ENCODE measurements around the gene IGSF9.

Gene IGSF9

GRCh38 chr1:159895836-159896545 lies 49.4 kb downstream of the IGSF9 start:
- DNase-seq, result no peak

- no peak for DNase-seq
These were observed 50.1 kb downstream of the IGSF9 start for GRCh38 chr1:159895286-159895685.

GRCh38 chr1:159892944-159893343 lies 52.5 kb downstream of the IGSF9 start:
- DNase-seq, result no peak

- peak; percentile 86 for DNase-seq
These were observed 53.9 kb downstream of the IGSF9 start for GRCh38 chr1:159891275-159892157.

GRCh38 chr1:159890390-159890789 lies 55.0 kb downstream of the IGSF9 start:
- DNase-seq, result no peak

- DNase-seq, result no peak
These were observed 55.6 kb downstream of the IGSF9 start for GRCh38 chr1:159889821-159890252.

GRCh38 chr1:159889202-159889601 lies 56.2 kb downstream of the IGSF9 start:
- no peak for DNase-seq

- no peak for DNase-seq
These were observed 61.1 kb downstream of the IGSF9 start for GRCh38 chr1:159884296-159884695.

GRCh38 chr1:159883134-159883533 lies 62.3 kb downstream of the IGSF9 start:
- no peak for DNase-seq

- no peak for DNase-seq
These were observed 62.9 kb downstream of the IGSF9 start for GRCh38 chr1:159882527-159882862.

- DNase-seq, result no peak
These were observed 63.5 kb downstream of the IGSF9 start for GRCh38 chr1:159881622-159882526.

GRCh38 chr1:159880430-159880829 lies 65.0 kb downstream of the IGSF9 start:
- DNase-seq, result no peak

- no peak for DNase-seq
These were observed 65.4 kb downstream of the IGSF9 start for GRCh38 chr1:159879977-159880376.

GRCh38 chr1:159879136-159879535 lies 66.3 kb downstream of the IGSF9 start:
- no peak for DNase-seq

- no peak for DNase-seq
These were observed 67.5 kb downstream of the IGSF9 start for GRCh38 chr1:159877695-159878444.

Data from activated CD8-positive, alpha-beta memory T cell treated with anti-CD3 and anti-CD28 coated beads, Interleukin-2, amount 50 U/mL, for 48 hours (primary cell).